ENCODE results near the gene OR12D3. TPM values are rescaled to one million over a fixed set of nuclear protein-coding genes. Genes with fewer than 3 reads are reported as not detected.

The OR12D3 gene
- total RNA-seq, 1 experiment from 2014 or later, result not detected

DNA sequence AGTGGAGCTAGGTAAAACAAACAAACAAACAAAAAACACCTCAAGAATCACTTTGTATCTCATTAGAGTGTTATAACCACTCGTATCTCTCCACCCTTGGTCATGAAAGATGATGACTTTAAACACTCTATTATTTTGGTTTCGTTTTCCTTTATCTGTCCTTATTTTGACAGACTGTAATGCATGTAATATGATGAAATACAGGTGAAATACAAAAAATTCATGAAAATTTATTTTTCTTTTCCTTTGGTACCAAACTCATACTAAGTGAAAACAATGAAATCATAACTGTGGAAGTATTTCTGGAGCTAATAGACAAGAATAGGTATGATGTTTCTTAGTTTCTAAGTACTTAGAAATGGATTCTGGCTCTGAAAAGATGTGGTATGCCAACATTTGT lies 24.4 kb upstream of the OR12D3 start (continued):
- TF ChIP-seq, protein P1, sequence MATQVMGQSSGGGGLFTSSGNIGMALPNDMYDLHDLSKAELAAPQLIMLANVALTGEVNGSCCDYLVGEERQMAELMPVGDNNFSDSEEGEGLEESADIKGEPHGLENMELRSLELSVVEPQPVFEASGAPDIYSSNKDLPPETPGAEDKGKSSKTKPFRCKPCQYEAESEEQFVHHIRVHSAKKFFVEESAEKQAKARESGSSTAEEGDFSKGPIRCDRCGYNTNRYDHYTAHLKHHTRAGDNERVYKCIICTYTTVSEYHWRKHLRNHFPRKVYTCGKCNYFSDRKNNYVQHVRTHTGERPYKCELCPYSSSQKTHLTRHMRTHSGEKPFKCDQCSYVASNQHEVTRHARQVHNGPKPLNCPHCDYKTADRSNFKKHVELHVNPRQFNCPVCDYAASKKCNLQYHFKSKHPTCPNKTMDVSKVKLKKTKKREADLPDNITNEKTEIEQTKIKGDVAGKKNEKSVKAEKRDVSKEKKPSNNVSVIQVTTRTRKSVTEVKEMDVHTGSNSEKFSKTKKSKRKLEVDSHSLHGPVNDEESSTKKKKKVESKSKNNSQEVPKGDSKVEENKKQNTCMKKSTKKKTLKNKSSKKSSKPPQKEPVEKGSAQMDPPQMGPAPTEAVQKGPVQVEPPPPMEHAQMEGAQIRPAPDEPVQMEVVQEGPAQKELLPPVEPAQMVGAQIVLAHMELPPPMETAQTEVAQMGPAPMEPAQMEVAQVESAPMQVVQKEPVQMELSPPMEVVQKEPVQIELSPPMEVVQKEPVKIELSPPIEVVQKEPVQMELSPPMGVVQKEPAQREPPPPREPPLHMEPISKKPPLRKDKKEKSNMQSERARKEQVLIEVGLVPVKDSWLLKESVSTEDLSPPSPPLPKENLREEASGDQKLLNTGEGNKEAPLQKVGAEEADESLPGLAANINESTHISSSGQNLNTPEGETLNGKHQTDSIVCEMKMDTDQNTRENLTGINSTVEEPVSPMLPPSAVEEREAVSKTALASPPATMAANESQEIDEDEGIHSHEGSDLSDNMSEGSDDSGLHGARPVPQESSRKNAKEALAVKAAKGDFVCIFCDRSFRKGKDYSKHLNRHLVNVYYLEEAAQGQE (IDR thresholded peaks at IDR 0.05; ENCODE audit: low read depth), result no peak
- no peak for TF ChIP-seq ZFX (IDR thresholded peaks at IDR 0.05)
- TF ChIP-seq POLR2AphosphoS5 (IDR thresholded peaks at IDR 0.05; ENCODE audit: low read depth, low read length), result no peak
- TF ChIP-seq EZH2 (IDR thresholded peaks at IDR 0.05), result no peak

DNA sequence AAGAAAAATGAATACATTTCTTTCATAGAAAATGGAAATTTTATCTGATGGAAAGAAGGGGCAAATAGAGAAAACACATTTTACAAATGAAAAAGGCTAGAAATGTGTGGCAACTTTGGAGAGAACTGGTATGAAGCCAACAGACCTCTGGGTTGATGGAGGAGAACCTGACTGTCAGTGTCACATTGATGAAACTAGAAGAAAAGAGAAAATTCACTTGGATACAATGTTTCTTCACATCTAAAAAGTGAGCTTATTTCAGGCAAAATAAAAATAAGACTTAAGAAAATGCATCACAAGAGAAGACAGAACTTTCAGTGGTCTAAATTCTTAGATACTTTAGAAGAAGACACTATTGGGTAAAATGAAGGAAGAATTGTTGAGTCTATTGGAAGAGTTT lies 20.2 kb upstream of the OR12D3 start, which contains the start of gene OR12D2:
TSS of gene OR12D2 (plus strand) at position 301 of the 400 bp plus-strand sequence. CDS start 1,069 bp downstream, outside the sequence.
- DNase-seq (ENCODE audit: low read depth, low spot score) (no peak), ATAC-seq (no peak)
- Histone ChIP-seq H3K9me3 (ENCODE audit: control insufficient read depth in 1 of 2, insufficient read depth in 1 of 2, low read depth in 1 of 2, low read length in 2 of 2) (no peaks in the 10 kb centered on the region), H4K20me1 (ENCODE audit: insufficient read depth) (no peaks in the 10 kb centered on the region), H3K27ac (ENCODE audit: low read depth, low read length) (no peak within 1 kb of the TSS), H3K4me2 (ENCODE audit: low read length) (no peak within 1 kb of the TSS), H3K9ac (ENCODE audit: low read length) (no peak within 1 kb of the TSS), H3K27me3 (ENCODE audit: insufficient read depth, low read length) (no peaks in the 10 kb centered on the region), H3K4me3 (replicated peaks in 1 of 2; ENCODE audit: low read depth in 1 of 2, low read length in 2 of 2) (no peak within 1 kb of the TSS), H2AFZ (ENCODE audit: low read depth, low read length, poor library complexity, severe bottlenecking) (no peak within 1 kb of the TSS), H3K79me2 (ENCODE audit: insufficient read depth, low read length) (no peaks in the 10 kb centered on the region), H3K4me1 (ENCODE audit: control insufficient read depth in 1 of 2, insufficient read depth in 2 of 2, low read length in 2 of 2) (no peaks in the 10 kb centered on the region), H3K36me3 (ENCODE audit: control insufficient read depth in 1 of 2, insufficient read depth in 2 of 2, low read length in 2 of 2) (no peaks in the 10 kb centered on the region), H3K9me2 (ENCODE audit: insufficient read depth) (no peaks in the 10 kb centered on the region)
- intact Hi-C loops (cut with micrococcal nuclease), result no loop called here
- no peak for TF ChIP-seq JUND (IDR thresholded peaks at IDR 0.05)
- TF ChIP-seq EZH2phosphoT487 (IDR thresholded peaks at IDR 0.05; ENCODE audit: borderline replicate concordance), result no peak
- TF ChIP-seq CBX3 (IDR thresholded peaks at IDR 0.05; ENCODE audit: low read depth), result no peak
- no peak for TF ChIP-seq ZNF274 (IDR thresholded peaks at IDR 0.05; ENCODE audit: low read depth, low read length)
- TF ChIP-seq RAD21 (IDR thresholded peaks at IDR 0.05; ENCODE audit: low read depth), result no peak
- TF ChIP-seq POLR2AphosphoS5 (IDR thresholded peaks at IDR 0.05; ENCODE audit: low read depth, low read length), result no peak
- TF ChIP-seq, protein P1 (IDR thresholded peaks at IDR 0.05; ENCODE audit: low read depth), result no peak
- no peak for TF ChIP-seq SIN3A (IDR thresholded peaks at IDR 0.05; ENCODE audit: low read depth)
- TF ChIP-seq YY1 (IDR thresholded peaks at IDR 0.05; ENCODE audit: extremely low read depth, insufficient replicate concordance, low read depth, low read length), result no peak
- ChIA-PET CTCF (no interaction called here), RAD21 (ENCODE audit: low non-redundant PET in 1 of 2, low total read pairs in 2 of 2, uncharacterized antibody in 2 of 2, unreplicated experiment in 2 of 2) (no interaction called here), POLR2A (no interaction called here)
- BruUV-seq (replicated peaks), result no TSS peak

Data from HCT116 (cell line).